Activated T-helper 2 cell treated with anti-CD3 and anti-CD28 coated beads, Interferon-gamma antibody, Interleukin-2, Interleukin-4, amounts not matched to agents 10 μg/mL and 5 μg/mL and 100 μg/mL, durations not matched to agents 14 hours and 24 hours and 36 hours (primary cell): ENCODE measurements around the gene RGS4. TPM values are rescaled to one million over a fixed set of nuclear protein-coding genes. Genes with fewer than 3 reads are reported as not detected.

ENCODE experiments used
- DNase-seq: peaks from one replicate; pipeline ENCODE4 v3.0.0; 2021; ENCODE audit warnings: low spot score
- H3K27ac Mint-ChIP-seq: one replicate; pipeline ENCODE4 v1.8.0; 2021; ENCODE audit warnings: mixed read lengths
- H3K27me3 Mint-ChIP-seq: one replicate; pipeline ENCODE4 v1.8.0; 2021; ENCODE audit warnings: low read depth, mixed read lengths
- H3K36me3 Mint-ChIP-seq: one replicate; pipeline ENCODE4 v1.8.0; 2021; ENCODE audit warnings: low read depth, mixed read lengths
- H3K4me1 Mint-ChIP-seq: one replicate; pipeline ENCODE4 v1.8.0; 2021; ENCODE audit warnings: low read depth, mixed read lengths
- H3K4me3 Mint-ChIP-seq: one replicate; pipeline ENCODE4 v1.8.0; 2021; ENCODE audit warnings: low read depth, mild to moderate bottlenecking, moderate library complexity, mixed read lengths
- H3K9me3 Mint-ChIP-seq: one replicate; pipeline ENCODE4 v1.8.0; 2021; ENCODE audit warnings: mixed read lengths
- intact Hi-C: fragments of 100-400 bp; cut with micrococcal nuclease; formaldehyde crosslinking; loops from one replicate; pipeline ENCODE4 v1.15.1; 2023
- total RNA-seq: library from RNA; stranded (reverse); gene quantifications from 2 replicates; pipeline ENCODE4 v1.2.3, GENCODE V29; 2022

RGS4 gene
- total RNA-seq, 1 donor from 2014 or later = not detected

DNA sequence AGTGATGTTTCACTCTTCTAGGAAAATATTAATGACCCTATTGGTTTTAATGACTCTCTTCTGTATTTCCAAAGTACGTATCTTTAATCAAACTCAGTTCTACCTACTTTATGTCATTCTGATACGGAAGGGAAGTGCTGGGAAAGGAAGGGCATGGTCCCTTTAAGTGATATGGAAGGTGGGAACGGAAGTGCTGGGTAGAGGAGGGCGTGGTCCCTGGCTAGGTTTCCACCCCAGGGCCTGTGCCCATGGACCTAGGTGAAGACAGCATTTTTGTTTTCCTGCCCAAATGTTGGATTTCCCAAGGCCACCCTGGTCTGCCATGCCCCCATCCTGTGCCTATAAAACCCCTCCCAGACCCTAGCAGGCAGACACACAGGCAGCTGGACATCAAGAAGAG is 24.0 kb downstream of the RGS4 start:
- no peaks in the 10 kb centered on the region for H3K27me3 Mint-ChIP-seq
- no peak overlapping the region for H3K4me3 Mint-ChIP-seq
- H3K4me1 Mint-ChIP-seq = no peaks in the 10 kb centered on the region
- H3K36me3 Mint-ChIP-seq = no peaks in the 10 kb centered on the region
- H3K27ac Mint-ChIP-seq = no peak overlapping the region
- no peak for DNase-seq
- H3K9me3 Mint-ChIP-seq = no peaks in the 10 kb centered on the region
- intact Hi-C loops = no loop called here

GRCh38 chr1:163093579-163093978 is 24.4 kb downstream of the RGS4 start:
- Mint-ChIP-seq H3K9me3 (no peaks in the 10 kb centered on the region), H3K27me3 (no peaks in the 10 kb centered on the region), H3K4me1 (no peaks in the 10 kb centered on the region), H3K4me3 (no peak overlapping the region), H3K36me3 (no peaks in the 10 kb centered on the region), H3K27ac (no peak overlapping the region)
- intact Hi-C loops = no loop called here
- no peak for DNase-seq

GRCh38 chr1:163094182-163094581 is 25.0 kb downstream of the RGS4 start:
- no peaks in the 10 kb centered on the region for H3K27me3 Mint-ChIP-seq
- DNase-seq = no peak
- no peaks in the 10 kb centered on the region for H3K4me1 Mint-ChIP-seq
- H3K4me3 Mint-ChIP-seq = no peak overlapping the region
- no peak overlapping the region for H3K27ac Mint-ChIP-seq
- no peaks in the 10 kb centered on the region for H3K36me3 Mint-ChIP-seq
- intact Hi-C loops = no loop called here
- H3K9me3 Mint-ChIP-seq = no peaks in the 10 kb centered on the region

DNA sequence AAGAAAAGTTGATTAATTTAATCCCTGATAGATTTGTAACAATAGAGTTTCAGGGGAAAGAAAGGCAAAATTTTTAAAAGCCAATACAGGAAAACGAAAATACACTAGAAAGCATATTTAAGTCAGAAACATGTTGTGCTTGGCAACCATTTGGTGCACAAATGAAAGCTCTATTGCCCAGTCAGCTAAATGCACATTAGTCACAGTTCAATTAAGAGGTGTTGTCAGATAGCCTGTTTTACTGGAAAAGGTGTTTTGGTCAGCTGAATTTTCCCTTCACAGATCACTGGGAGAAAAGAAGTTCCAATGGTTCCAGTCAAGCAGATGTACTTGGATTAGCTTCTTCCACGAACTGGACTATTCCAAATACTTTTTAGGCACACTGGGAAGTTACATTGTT is 25.4 kb downstream of the RGS4 start:
- H3K27me3 Mint-ChIP-seq = no peaks in the 10 kb centered on the region
- no peak overlapping the region for H3K4me3 Mint-ChIP-seq
- intact Hi-C loops = no loop called here
- no peaks in the 10 kb centered on the region for H3K9me3 Mint-ChIP-seq
- no peak overlapping the region for H3K27ac Mint-ChIP-seq
- no peaks in the 10 kb centered on the region for H3K4me1 Mint-ChIP-seq
- DNase-seq = no peak
- no peaks in the 10 kb centered on the region for H3K36me3 Mint-ChIP-seq

- intact Hi-C loops = no loop called here
- Mint-ChIP-seq H3K36me3 (no peaks in the 10 kb centered on the region), H3K9me3 (no peaks in the 10 kb centered on the region), H3K4me3 (no peak overlapping the region), H3K27me3 (no peaks in the 10 kb centered on the region), H3K4me1 (no peaks in the 10 kb centered on the region), H3K27ac (no peak overlapping the region)
- no peak for DNase-seq
Observed at GRCh38 chr1:163095213-163095612, 26.1 kb downstream of the RGS4 start.

DNA sequence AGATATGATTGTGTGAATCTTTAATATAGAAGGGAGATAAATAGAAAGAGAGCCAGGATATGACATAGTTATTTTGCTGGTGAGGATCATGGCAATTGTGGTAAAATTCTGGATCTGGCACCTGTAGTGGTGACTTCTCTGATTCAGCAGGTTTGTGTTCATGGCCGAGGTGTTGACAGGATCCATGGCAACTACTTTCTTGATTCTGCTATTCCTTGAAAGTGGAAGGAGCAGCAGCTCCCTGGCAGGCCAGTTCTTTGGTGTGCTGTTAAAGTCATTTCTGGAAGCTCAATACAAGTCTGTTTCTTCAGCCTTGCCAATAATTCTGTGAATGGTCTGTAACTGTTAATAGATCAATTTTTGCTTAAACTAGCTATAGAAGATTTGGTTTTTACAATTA is 33.4 kb downstream of the RGS4 start:
- Mint-ChIP-seq H3K4me1 (no peaks in the 10 kb centered on the region), H3K27me3 (peaks cover 2% of the 10 kb centered on the region), H3K36me3 (no peaks in the 10 kb centered on the region), H3K4me3 (no peak overlapping the region), H3K9me3 (no peaks in the 10 kb centered on the region), H3K27ac (no peak overlapping the region)
- no peak for DNase-seq
- intact Hi-C loops = no loop called here

DNA sequence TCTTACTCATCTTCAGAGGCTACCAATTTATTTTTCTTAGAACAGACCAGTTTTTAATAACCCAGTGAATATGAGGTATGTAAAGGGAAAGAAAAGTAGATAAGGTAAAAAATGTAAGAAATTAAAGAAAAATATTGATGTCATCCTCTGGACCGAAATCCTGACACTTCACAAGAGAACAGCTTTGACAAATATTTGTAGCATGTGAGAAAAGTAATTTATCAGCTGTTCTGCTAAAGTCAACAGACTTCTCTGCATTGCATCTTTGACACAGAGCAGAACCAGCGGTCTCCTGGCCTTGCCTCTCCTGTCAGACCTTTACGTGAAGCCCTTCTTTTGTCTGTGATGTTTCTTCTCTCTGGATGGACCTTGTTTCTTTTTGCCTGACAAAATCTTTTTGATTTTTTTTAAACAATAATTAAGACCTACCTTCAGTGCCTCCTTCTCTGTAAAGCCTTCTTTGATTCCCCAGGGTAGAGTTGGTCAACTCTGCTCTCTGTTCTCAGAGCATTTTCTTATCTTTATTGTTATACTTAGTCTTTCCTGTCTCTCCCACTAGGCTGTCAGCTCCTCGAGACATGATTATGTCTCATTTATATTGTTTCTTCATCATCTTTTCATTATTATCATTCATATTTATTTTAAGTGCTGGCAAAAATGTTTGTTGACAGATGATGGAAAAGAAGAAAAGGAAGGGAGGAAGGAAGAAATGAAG is 35.4 kb downstream of the RGS4 start:
- Mint-ChIP-seq H3K27me3 (peaks cover 2% of the 10 kb centered on the region), H3K36me3 (no peaks in the 10 kb centered on the region), H3K27ac (no peak overlapping the region), H3K4me1 (no peaks in the 10 kb centered on the region), H3K4me3 (no peak overlapping the region), H3K9me3 (no peaks in the 10 kb centered on the region)
- intact Hi-C loops = no loop called here
- DNase-seq = no peak

DNA sequence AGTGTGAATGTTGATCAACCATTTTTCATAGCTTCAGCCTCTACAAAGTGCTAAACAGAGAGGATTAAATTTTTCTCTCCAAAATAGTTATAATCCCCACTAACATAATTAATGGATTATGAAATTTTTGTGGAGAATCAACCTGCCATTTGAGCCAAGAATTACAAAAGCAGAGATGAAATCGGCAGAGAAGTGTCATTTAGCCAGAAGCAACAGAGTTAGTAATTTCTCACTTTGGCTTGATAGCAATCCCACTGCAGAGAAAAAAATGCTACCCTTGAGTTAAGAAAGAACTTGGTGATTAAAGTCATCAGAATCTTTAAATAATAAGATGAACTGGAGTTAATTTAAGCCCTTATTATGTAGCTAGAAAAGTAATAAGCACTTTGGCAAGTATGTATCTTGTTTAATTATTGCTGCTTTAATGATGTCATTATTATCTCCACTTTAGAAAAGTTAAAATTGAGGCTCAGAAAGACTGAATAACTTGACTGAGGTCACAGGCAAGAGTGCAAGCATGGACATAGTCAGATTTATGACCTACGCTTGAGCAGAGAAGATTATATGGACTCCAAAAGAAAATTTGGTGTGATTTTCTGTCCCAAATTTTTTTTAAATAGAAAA is 37.3 kb downstream of the RGS4 start:
- H3K27ac Mint-ChIP-seq = no peak overlapping the region
- H3K4me3 Mint-ChIP-seq = no peak overlapping the region

DNA sequence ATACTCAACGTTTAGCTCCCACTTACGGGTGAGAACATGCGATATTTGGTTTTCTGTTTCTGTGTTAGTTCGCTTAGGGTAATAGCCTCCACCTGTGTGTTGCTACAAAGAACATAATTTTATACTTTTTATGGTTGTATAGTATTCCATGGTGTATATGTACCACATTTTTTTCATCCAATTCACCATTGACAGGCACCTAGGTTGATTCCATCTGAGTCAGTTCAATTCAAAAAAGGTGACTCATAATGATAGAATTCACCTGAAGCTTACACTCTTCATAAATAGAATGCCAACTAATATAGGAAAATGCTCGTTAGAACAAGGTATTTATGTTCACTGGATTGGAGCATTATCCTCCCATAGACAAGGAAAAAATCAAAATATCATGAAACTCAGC is 38.5 kb downstream of the RGS4 start:
- H3K4me3 Mint-ChIP-seq = no peak overlapping the region
- intact Hi-C loops = no loop called here
- H3K36me3 Mint-ChIP-seq = no peaks in the 10 kb centered on the region
- H3K27ac Mint-ChIP-seq = no peak overlapping the region
- DNase-seq = no peak
- no peaks in the 10 kb centered on the region for H3K4me1 Mint-ChIP-seq
- H3K9me3 Mint-ChIP-seq = no peaks in the 10 kb centered on the region
- peaks cover 2% of the 10 kb centered on the region for H3K27me3 Mint-ChIP-seq

More for the DNA sequence above, 37.3 kb downstream of the RGS4 start:
- no peaks in the 10 kb centered on the region for H3K4me1 Mint-ChIP-seq
- intact Hi-C loops = no loop called here
- DNase-seq = no peak
- peaks cover 2% of the 10 kb centered on the region for H3K27me3 Mint-ChIP-seq
- no peaks in the 10 kb centered on the region for H3K36me3 Mint-ChIP-seq
- no peaks in the 10 kb centered on the region for H3K9me3 Mint-ChIP-seq

DNA sequence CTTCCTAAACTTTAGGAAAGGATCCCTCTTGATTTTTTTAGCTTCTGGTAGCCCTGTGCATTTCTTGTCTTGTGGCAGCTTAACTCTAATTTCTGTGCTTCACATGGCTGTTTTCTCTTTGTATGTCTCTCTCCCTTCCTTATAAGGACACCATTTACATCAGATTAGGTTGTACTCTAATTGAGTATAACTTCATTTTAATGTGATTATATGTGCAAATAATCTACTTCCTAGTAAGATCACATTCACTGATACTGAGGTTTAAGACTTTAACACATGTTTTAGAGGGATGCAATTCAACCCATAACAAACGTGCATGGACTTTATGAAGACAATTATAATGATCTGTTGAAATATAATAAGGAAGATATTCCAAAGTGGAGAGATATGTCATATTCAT is 46.7 kb downstream of the RGS4 start:
- no peak overlapping the region for H3K4me3 Mint-ChIP-seq
- intact Hi-C loops = no loop called here
- no peak for DNase-seq
- H3K4me1 Mint-ChIP-seq = no peaks in the 10 kb centered on the region
- no peak overlapping the region for H3K27ac Mint-ChIP-seq
- no peaks in the 10 kb centered on the region for H3K27me3 Mint-ChIP-seq
- H3K36me3 Mint-ChIP-seq = no peaks in the 10 kb centered on the region
- no peaks in the 10 kb centered on the region for H3K9me3 Mint-ChIP-seq

GRCh38 chr1:163119707-163120106 is 50.5 kb downstream of the RGS4 start:
- Mint-ChIP-seq H3K9me3 (no peaks in the 10 kb centered on the region), H3K27ac (no peak overlapping the region), H3K4me3 (no peak overlapping the region), H3K36me3 (no peaks in the 10 kb centered on the region), H3K4me1 (no peaks in the 10 kb centered on the region), H3K27me3 (peaks cover 8% of the 10 kb centered on the region)
- intact Hi-C loops = no loop called here
- no peak for DNase-seq

- H3K9me3 Mint-ChIP-seq = no peaks in the 10 kb centered on the region
- H3K27ac Mint-ChIP-seq = no peak overlapping the region
- no peak for DNase-seq
- H3K36me3 Mint-ChIP-seq = no peaks in the 10 kb centered on the region
- no peaks in the 10 kb centered on the region for H3K4me1 Mint-ChIP-seq
- H3K4me3 Mint-ChIP-seq = no peak overlapping the region
- intact Hi-C loops = no loop called here
- peaks cover 8% of the 10 kb centered on the region for H3K27me3 Mint-ChIP-seq
Observed at GRCh38 chr1:163120372-163120771, 51.2 kb downstream of the RGS4 start.

- Mint-ChIP-seq H3K27ac (no peak overlapping the region), H3K4me3 (no peak overlapping the region), H3K27me3 (peaks cover 15% of the 10 kb centered on the region), H3K36me3 (no peaks in the 10 kb centered on the region), H3K9me3 (no peaks in the 10 kb centered on the region), H3K4me1 (no peaks in the 10 kb centered on the region)
- intact Hi-C loops = no loop called here
- no peak for DNase-seq
Observed at GRCh38 chr1:163124812-163125211, 55.7 kb downstream of the RGS4 start.
